ENCODE results near the gene ADORA1.

DNA sequence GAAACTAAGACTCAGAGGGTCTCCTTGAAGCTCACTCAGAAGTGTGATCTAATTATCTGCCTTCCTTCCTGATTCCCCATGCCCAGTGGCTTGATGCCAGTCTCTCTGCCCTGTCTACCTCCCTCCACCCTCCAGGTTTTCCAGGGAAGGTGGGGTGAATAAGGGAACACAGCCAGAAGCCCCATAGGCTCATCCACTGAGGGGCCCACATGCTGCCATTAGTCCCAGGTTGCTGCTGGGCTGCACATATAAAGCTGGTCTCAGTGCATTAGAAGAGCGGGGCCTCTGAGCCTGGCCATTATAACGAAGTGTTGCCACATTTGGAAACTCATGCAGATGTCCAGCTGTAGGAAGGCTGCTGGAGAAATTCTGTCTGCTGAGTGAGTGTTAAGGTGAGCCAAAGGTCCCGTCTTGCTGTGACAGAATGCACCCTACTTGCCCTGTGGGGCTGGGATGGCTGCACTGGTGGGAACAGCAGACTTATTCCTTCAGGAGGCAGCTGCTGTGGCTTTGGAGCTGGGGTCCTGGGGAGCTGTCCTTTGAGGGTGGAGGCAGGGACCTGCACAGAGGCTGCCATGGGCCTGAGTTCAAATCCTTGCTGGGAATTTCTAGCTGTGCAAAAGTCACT, 2.9 kb downstream of the ADORA1 start:
- TF ChIP-seq EZH2 (IDR thresholded peaks at IDR 0.05; ENCODE audit: low read length) (no peak), CTCF (optimal IDR thresholded peaks at IDR 0.05 in 1 of 3, IDR thresholded peaks at IDR 0.05 in 1 of 3, conservative IDR thresholded peaks at IDR 0.05 in 1 of 3; ENCODE audit: extremely low read depth in 1 of 3, insufficient read depth in 2 of 3, low read length in 3 of 3) (no peak)
